SJSA1 (cell line): ENCODE results near the gene SDHC. TPM values are rescaled to one million over a fixed set of nuclear protein-coding genes. Genes with fewer than 3 reads are reported as not detected.
A peak's percentile ranks its signal among the peaks of the same experiment; 100 is the strongest.
"Not testable (repeated sequence)": the region's sequence is repeated elsewhere in the genome, so short reads cannot be mapped to it uniquely, and the experiment has no call there.

ENCODE experiments used
- DNase-seq, 2 experiments: peaks; one replicate each; pipeline ENCODE4 v3.0.0-alpha.2; 2015 to 2020; ENCODE audit warnings: low spot score in 2 of 2, low read depth in 1 of 2
- H3K27ac ChIP-seq: fragments of 250-450 bp; sonication (Bioruptor Pico); 2 replicates; pipeline ENCODE4 v1.5.1; 2020; ENCODE audit warnings: mild to moderate bottlenecking, moderate library complexity
- H3K27me3 ChIP-seq: fragments of 250-450 bp; sonication (Bioruptor Pico); replicated peaks from 2 replicates; pipeline ENCODE4 v1.5.1; 2020; ENCODE audit warnings: mild to moderate bottlenecking, moderate library complexity
- H3K36me3 ChIP-seq: fragments of 250-450 bp; sonication (Bioruptor Pico); 2 replicates; pipeline ENCODE4 v1.5.1; 2020; ENCODE audit warnings: mild to moderate bottlenecking
- H3K4me1 ChIP-seq: fragments of 250-450 bp; sonication (Bioruptor Pico); replicated peaks from 2 replicates; pipeline ENCODE4 v1.6.1; 2021; ENCODE audit warnings: mild to moderate bottlenecking
- H3K4me3 ChIP-seq: fragments of 250-450 bp; sonication (Bioruptor Pico); 2 replicates; pipeline ENCODE4 v1.5.1; 2020; ENCODE audit warnings: mild to moderate bottlenecking
- H3K9me3 ChIP-seq: fragments of 250-450 bp; sonication (Bioruptor Pico); replicated peaks from 2 replicates; pipeline ENCODE4 v1.5.1; 2020; ENCODE audit warnings: mild to moderate bottlenecking
- total RNA-seq: library from RNA; depleted of rRNA; stranded (reverse); fragments of >200 nt; shearing (Covaris generic); gene quantifications from 2 replicates; pipeline ENCODE4 v1.2.3, GENCODE V29; 2014

Gene SDHC
- total RNA-seq, 1 experiment from 2014 or later = 20.3 TPM

DNA sequence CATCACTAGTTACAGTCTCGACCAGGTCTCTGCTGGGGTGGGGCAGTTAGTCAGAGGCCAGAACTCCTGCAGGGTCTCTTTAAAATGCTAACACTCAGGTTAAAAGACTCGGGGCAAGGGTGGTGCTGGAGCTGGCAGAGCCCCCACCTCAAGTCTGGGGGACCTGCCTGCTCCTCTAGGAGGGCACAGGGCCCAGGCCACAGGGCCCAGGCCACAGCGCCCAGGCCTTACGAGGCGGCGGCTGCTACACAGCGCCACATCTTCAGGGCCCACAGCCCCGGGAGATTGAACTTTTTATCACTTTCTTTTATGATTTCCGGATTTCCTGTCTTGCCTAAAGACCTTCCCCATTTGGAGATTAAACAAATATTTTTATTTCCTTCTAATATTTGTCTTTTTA, 14.8 kb upstream of the SDHC start:
- DNase-seq = no peak
- Histone ChIP-seq H3K27ac (no peak overlapping the region), H3K4me1 (no peaks in the 10 kb centered on the region), H3K27me3 (no peaks in the 10 kb centered on the region), H3K9me3 (0 out of 2 replicates have a peak, but pooled peaks cover 2% of the 10 kb centered on the region), H3K36me3 (no peaks in the 10 kb centered on the region), H3K4me3 (no peak overlapping the region)

DNA sequence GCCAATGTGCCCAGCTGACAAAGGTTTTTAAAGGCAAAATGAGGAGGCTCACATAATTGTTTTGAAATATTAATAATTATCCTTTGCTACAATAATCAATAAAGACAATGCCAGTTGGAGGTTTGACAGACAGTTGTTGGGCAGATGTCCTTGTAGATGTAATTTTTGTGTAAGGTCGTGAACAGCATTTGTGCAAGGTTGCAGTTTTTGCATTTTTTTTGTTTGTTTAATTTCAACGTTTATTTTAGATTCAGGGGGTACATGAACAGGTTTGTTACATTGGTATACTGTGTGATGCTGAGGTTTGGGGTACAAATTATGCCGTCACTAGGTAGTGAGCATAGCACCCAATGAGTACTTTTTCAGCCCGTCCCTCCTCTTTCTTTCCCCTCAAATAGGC, 13.7 kb upstream of the SDHC start:
- H3K4me1 ChIP-seq = no peaks in the 10 kb centered on the region
- H3K36me3 ChIP-seq = no peaks in the 10 kb centered on the region
- 0 out of 2 replicates have a peak, but pooled peaks cover under 1% of the 10 kb centered on the region for H3K9me3 ChIP-seq
- DNase-seq = no peak
- no peak overlapping the region for H3K27ac ChIP-seq
- no peak overlapping the region for H3K4me3 ChIP-seq
- H3K27me3 ChIP-seq = no peaks in the 10 kb centered on the region

DNA sequence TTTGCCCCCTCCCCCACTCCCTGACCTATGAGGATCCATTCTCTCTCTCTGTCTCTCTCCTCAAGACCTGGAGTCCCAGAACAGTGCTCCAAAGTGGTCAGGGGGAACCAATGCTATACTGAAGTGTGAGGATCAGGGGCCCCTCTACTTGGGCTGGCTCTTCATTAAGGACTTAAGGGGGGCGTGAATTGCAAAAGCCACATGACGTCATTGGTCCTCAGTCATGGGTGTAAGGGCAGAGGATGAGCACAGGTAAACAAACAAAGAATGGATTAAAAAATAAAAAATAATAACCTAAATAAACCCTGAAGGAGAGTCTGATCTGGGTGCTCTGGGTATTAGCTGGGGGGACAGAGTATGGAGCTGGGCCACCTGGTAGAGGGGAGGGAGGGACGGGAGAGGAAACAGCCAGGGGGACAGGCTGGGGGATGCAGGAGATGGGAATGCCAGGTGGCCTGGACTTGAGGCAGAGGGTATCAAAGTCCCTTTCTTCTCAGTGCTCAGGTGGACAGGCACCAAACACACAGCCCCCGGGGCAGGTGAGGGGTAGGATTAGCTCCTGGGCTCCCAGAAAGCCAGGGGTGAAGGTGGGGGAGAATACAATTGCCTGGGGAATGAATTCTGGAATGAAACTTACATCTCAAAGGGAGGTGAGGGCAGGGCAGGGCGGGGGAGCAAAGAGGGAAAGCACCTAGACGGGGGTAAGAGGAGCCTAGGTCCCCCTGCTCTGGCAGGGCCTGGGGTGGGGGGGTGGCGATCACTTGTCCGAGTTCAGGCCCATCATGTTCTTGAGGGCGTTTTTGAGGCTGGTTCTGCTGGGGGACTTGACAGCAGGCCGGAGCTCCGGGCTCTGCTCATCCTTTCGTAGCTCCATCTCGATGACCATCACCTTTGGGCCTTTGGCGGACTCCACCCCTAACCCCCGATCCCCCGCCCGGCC, 9.0 kb upstream of the SDHC start:
- Histone ChIP-seq H3K27ac (no peak overlapping the region), H3K9me3 (no peaks in the 10 kb centered on the region), H3K36me3 (no peaks in the 10 kb centered on the region), H3K27me3 (no peaks in the 10 kb centered on the region), H3K4me3 (no peak overlapping the region), H3K4me1 (peaks cover 5% of the 10 kb centered on the region; the same call in 1 of the 2 replicates)
- DNase-seq = no peak

DNA sequence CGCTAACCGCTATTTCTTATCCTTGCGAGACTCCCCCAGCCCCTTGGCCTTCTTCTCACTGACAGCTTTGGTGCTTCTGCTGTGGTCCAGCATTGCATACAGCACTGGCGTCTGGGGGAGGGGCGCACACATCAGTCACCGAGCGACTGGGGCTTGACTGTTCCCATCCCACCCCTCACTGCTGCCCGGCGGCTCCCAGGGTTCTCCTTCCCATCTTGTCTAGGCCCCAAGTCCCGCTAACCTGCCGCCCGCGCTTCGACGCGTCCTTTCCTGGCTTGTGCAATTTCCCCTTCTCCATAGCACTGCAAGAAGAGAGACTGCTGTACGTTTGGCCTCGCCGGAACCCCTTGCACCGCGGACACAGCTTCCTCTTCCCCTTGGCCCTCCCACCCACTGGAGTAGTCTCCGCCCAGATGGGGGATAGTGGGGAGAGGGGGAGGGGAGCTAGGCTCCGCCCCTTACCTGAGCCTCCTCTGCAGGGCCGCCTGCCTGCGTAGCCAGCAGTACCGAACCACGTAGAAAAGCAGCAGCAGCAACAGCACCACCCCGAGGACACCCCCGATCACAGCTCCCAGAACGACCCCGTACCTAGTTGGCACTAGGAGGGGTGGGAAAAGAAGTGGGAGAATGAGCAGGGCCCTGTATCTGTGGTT, 8.2 kb upstream of the SDHC start:
- H3K27ac ChIP-seq = no peak overlapping the region
- DNase-seq = no peak

DNA sequence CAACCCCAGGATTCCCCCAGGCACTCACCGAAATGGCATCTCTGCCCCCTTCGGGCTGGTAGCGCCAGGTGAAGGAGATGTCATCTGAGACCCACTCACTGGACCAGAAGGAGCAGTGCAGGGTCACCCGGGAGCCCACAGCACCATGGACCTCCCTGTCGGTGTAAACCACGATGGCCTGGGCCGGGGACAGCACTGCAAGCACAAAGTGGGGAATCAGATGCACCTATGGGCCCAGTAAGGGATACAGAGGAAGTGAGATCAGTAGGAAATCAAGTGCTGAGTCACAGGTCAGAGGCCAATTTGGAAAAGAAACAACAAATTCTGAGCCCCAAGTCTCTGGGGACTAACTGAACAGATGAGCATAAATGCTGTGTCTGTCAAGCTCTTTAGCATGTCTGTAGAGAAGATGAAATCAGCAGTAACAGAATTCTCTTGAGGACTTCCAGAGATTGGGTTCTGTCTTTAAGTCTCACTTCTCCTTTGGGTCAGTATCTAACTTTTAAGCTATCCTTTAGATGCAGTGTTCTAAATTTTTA, 6.9 kb upstream of the SDHC start:
- no peaks in the 10 kb centered on the region for H3K27me3 ChIP-seq
- no peak overlapping the region for H3K27ac ChIP-seq
- DNase-seq = no peak
- no peak overlapping the region for H3K4me3 ChIP-seq
- H3K36me3 ChIP-seq = no peaks in the 10 kb centered on the region
- H3K9me3 ChIP-seq = no peaks in the 10 kb centered on the region
- H3K4me1 ChIP-seq = peaks cover 5% of the 10 kb centered on the region; the same call in 1 of the 2 replicates

More for the DNA sequence above, 8.2 kb upstream of the SDHC start:
- Histone ChIP-seq H3K36me3 (no peaks in the 10 kb centered on the region), H3K27me3 (no peaks in the 10 kb centered on the region), H3K9me3 (no peaks in the 10 kb centered on the region), H3K4me1 (peaks cover 5% of the 10 kb centered on the region; the same call in 1 of the 2 replicates), H3K4me3 (no peak overlapping the region)

DNA sequence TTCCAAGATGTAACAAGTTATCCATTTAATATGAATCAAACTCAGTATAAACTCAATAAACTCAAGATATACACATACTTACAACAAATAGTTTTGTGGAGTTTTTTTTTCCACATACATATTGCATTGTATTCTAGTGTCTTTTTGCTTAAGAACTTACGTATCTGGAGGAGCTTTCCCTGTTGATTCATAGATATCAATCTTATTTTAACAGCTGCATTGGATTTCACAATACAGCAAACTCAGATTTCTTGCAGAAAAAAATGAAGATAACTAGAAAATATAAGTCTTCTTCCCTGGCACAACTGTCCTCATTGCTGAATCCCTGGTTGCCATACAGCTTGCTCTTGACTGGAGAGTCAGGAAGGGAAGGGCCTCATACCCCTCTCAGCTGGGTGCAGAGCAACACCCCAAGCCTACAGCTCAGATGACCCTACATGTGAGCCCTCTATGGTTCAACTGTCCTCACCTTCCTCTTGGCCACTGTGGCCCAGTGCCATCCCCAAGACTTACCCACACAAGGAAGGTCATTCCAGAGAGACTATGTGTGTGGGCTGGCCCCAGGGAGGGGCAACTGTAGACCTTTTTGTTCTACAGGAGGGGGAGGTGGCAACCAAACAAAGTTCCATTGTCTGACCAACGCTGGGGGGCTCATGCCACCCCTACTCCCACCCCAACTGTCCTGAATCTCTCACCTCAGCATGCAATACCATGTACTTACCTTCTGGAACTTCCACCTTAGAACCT, 6.1 kb upstream of the SDHC start:
- H3K4me1 ChIP-seq = peaks cover 5% of the 10 kb centered on the region; the same call in 1 of the 2 replicates
- no peak overlapping the region for H3K4me3 ChIP-seq
- H3K27ac ChIP-seq = no peak overlapping the region
- DNase-seq = no peak
- H3K9me3 ChIP-seq = no peaks in the 10 kb centered on the region
- H3K36me3 ChIP-seq = no peaks in the 10 kb centered on the region
- no peaks in the 10 kb centered on the region for H3K27me3 ChIP-seq

DNA sequence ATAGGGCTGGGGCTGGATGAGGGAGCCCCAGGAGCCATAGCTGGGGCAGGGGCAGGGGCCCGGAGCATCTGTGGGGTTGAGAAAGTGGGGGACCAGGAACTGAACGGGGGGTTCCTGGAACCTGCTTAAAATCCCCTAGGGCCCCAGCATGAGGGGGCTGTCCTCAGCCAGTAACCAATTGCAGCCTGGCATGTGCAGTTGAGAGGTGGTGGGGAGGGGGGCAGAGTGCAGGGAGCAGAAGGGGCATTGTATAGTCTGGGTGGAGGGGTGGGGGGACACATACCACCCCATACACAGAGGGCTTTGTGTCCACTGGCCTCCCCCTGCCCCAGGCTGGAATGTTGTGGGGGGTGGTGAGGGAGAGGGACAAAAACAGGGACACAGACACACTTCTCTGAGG, 4.3 kb upstream of the SDHC start, which contains the start of gene MPZ:
TSS of gene MPZ (minus strand) at position 101 of the 400 bp plus-strand sequence. CDS start at position 38, 63 bp downstream.
- Histone ChIP-seq H3K4me1 (peaks cover 9% of the 10 kb centered on the region), H3K36me3 (no peaks in the 10 kb centered on the region), H3K4me3 (no peak within 1 kb of the TSS), H3K27ac (no peak within 1 kb of the TSS), H3K27me3 (no peaks in the 10 kb centered on the region), H3K9me3 (no peaks in the 10 kb centered on the region)
- no peak for DNase-seq

DNA sequence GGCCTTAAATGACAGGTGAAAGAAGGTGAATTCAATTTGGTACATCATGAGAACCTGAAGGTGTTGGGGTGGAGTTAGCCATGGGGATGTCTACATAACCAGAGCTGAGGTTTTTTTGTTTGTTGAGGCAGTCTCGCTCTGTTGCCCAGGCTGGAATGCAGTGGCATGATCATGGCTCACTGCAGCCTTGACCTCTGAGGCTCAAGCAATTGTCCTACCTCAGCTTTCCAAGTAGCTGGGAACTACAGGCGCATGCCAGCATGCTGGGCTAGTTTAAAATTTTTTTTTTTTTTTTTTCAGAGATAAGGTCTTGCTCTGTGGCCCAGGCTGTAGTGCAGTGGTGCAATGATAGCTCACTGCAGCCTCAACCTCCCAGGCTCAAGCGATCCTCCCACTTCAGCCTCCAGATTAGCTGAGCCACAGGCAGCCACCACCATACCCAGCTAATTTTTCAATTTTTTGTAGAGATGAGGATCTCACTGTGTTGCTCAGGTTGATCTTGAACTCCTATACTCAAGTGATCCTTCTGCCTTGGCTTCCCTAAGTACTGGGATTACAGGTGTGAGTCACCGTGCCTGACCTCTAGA, 2.5 kb upstream of the SDHC start:
- DNase-seq = no peak
- peaks cover 9% of the 10 kb centered on the region for H3K4me1 ChIP-seq
- no peaks in the 10 kb centered on the region for H3K27me3 ChIP-seq
- no peaks in the 10 kb centered on the region for H3K36me3 ChIP-seq
- H3K4me3 ChIP-seq = no peak overlapping the region
- no peak overlapping the region for H3K27ac ChIP-seq
- no peaks in the 10 kb centered on the region for H3K9me3 ChIP-seq

DNA sequence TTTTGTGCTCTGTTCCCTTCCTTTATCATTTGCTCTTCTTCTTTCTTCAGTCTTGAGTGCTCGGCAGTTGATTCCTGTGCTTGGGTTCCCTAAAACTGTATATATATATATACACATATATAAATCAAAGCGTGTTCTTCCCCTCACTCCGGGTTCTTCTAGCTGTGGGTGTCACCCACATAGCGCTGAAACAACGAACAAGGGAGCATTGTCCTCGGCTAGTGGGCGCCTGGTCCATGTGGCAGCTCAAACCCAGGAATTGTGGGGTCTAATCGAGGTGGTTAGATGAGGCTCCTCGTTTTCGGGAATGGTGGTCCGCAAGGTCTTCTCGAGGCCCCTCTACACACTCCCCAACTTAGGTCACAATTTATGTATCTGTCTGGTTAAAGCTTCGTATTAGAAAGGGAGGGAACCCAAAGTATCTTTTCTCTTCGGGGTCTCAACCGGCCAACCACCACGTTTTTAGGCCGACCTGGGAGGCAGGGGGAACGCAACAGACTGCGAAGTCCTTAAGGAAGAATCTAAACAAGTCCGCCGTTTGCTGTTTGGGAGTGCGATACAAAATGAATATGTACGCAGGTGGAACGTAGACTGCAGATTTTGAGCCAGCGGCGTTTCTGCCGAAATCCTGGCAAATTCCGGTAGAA, 504 bp upstream of the SDHC start:
- Histone ChIP-seq H3K36me3 (no peaks in the 10 kb centered on the region), H3K4me3 (peak overlapping the region; percentile 70), H3K9me3 (no peaks in the 10 kb centered on the region), H3K27me3 (no peaks in the 10 kb centered on the region), H3K27ac (peak overlapping the region; percentile 76; the same call in 1 of the 2 replicates), H3K4me1 (peaks cover 5% of the 10 kb centered on the region; the same call in 1 of the 2 replicates)
- DNase-seq = peak in 1 of 2 experiments; percentile 29

DNA sequence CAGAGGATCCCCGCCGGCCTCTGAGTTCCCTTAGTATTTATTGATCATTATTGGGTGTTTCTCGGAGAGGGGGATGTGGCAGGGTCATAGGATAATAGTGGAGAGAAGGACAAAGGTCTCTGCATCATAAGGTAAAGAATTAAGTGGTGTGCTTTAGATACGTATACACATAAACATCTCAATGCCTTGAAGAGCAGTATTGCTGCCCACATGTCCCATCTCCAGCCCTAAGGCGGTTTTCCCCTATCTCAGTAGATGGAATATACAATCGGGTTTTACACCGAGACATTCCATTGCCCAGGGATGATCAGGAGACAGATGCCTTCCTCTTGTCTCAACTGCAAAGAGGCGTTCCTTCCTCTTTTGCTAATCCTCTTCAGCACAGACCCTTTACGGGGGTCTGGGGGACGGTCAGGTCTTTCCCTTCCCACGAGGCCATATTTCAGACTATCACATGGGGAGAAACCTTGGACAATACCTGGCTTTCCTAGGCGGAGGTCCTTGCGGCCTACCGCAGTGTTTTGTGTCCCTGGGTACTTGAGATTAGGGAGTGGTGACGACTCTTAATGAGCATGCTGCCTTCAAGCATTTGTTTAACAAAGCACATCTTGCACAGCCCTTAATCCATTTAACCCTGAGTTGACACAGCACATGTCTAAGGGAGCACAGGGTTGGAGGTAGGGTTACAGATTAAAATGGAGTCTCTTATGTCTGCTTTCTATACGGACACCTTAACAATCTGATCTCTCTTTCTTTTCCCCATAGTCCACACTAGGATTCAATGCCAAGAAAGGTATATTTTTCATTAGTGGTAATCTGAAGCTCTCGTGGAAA, 1.9 kb downstream of the SDHC start:
- H3K27ac ChIP-seq = not testable (repeated sequence)

DNA sequence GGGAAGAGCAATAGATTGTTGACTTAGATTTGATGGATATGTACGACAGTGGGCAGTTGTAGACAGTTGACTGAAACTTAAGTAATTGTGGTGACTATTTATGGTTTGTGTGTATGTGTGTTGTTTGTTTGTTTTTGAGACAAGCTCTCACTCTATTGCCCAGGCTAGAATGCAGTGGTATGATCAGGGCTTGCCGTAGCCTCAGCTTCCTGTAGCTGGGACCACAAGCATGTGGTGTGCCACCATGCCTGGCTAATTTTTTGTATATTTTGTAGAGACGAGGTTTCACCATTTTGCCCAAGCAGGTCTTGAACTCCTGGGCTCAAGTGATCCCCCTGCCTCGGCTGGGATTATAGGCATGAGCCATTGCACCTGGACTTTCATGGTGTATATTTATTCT, 9.8 kb downstream of the SDHC start:
- H3K36me3 ChIP-seq = peaks cover 62% of the 10 kb centered on the region
- no peaks in the 10 kb centered on the region for H3K27me3 ChIP-seq
- no peaks in the 10 kb centered on the region for H3K9me3 ChIP-seq
- H3K4me3 ChIP-seq = no peak overlapping the region
- H3K4me1 ChIP-seq = no peaks in the 10 kb centered on the region
- H3K27ac ChIP-seq = no peak overlapping the region
- no peak for DNase-seq

More for the DNA sequence above, 1.9 kb downstream of the SDHC start:
- H3K4me1 ChIP-seq, H3K27me3 ChIP-seq, H3K9me3 ChIP-seq, H3K4me3 ChIP-seq, H3K36me3 ChIP-seq: not testable (repeated sequence)
- DNase-seq = peak in 1 of 2 experiments; percentile 8

DNA sequence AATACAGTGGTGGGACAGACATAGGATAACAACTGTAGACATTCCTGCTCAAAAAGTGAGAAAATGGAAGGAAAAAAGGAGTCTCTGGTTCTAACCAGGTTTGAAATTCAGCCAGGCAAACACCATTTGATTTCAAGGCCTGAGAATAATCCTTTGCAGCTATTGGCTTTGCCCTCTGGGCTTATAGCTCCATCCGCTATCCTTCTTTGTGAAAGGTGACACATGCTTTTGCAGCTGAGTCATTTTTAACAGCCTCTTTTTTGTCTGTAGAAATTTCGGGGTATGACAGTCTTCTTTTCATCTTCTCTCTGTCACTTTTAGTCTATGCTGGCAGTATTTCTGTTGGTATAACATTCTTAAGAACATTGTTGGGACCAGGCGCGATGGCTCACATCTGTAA, 16.2 kb downstream of the SDHC start:
- Histone ChIP-seq H3K4me1 (peaks cover 14% of the 10 kb centered on the region), H3K36me3 (peaks cover 82% of the 10 kb centered on the region)
- DNase-seq = peak in 1 of 2 experiments; percentile 31

More for the DNA sequence above, 16.2 kb downstream of the SDHC start:
- peak overlapping the region; percentile 35 for H3K27ac ChIP-seq
- no peaks in the 10 kb centered on the region for H3K9me3 ChIP-seq
- no peak overlapping the region for H3K4me3 ChIP-seq
- H3K27me3 ChIP-seq = no peaks in the 10 kb centered on the region
